ENCODE data around the gene CAPN7.

Gene CAPN7

GRCh38 chr3:15255215-15255614 is 49.2 kb downstream of the CAPN7 start:
- DNase-seq: no peak

GRCh38 chr3:15256861-15257341 is 50.9 kb downstream of the CAPN7 start:
- no peak for DNase-seq

GRCh38 chr3:15258720-15259119 is 52.7 kb downstream of the CAPN7 start:
- no peak for DNase-seq

- no peak for DNase-seq
Observed at GRCh38 chr3:15260531-15260930, 54.5 kb downstream of the CAPN7 start.

GRCh38 chr3:15261274-15261673 is 55.2 kb downstream of the CAPN7 start:
- DNase-seq: no peak

- no peak for DNase-seq
Observed at GRCh38 chr3:15262021-15262420, 56.0 kb downstream of the CAPN7 start.

GRCh38 chr3:15263120-15263519 is 57.1 kb downstream of the CAPN7 start:
- no peak for DNase-seq

GRCh38 chr3:15263926-15264325 is 57.9 kb downstream of the CAPN7 start:
- DNase-seq: no peak

- no peak for DNase-seq
Observed at GRCh38 chr3:15264486-15264885, 58.4 kb downstream of the CAPN7 start.

GRCh38 chr3:15265655-15266509 is 59.8 kb downstream of the CAPN7 start:
- DNase-seq: no peak

GRCh38 chr3:15266510-15267376 is 60.7 kb downstream of the CAPN7 start:
- no peak for DNase-seq

GRCh38 chr3:15267502-15267901 is 61.5 kb downstream of the CAPN7 start:
- no peak for DNase-seq

- DNase-seq: peak; percentile 77
Observed at GRCh38 chr3:15268033-15268631, 62.1 kb downstream of the CAPN7 start.

GRCh38 chr3:15269091-15269989 is 63.3 kb downstream of the CAPN7 start:
- peak; percentile 95 for DNase-seq

- DNase-seq: no peak
Observed at GRCh38 chr3:15271030-15271429, 65.0 kb downstream of the CAPN7 start.

GRCh38 chr3:15271785-15272381 is 65.8 kb downstream of the CAPN7 start:
- no peak for DNase-seq

GRCh38 chr3:15272426-15273196 is 66.6 kb downstream of the CAPN7 start:
- no peak for DNase-seq

GRCh38 chr3:15273227-15273626 is 67.2 kb downstream of the CAPN7 start:
- DNase-seq: no peak

GRCh38 chr3:15276028-15276724 is 70.1 kb downstream of the CAPN7 start:
- no peak for DNase-seq

- DNase-seq: no peak
Observed at GRCh38 chr3:15277861-15278500, 71.9 kb downstream of the CAPN7 start.
